HG03159 (cell line): ENCODE measurements around the gene XPO6.
"Not testable (repeated sequence)": the region's sequence is repeated elsewhere in the genome, so short reads cannot be mapped to it uniquely, and the experiment has no call there.

Source experiments
- ATAC-seq: cut with Tn5 transposase; IDR thresholded peaks from one replicate; pipeline ENCODE4 v1.9.1; 2021; ENCODE audit warnings: mild to moderate bottlenecking, moderate library complexity; ENCODE audit not compliant: unreplicated experiment

The XPO6 gene

GRCh38 chr16:28118637-28119036 is 93.1 kb downstream of the XPO6 start:
- ATAC-seq = no peak

- ATAC-seq = no peak
Measured at GRCh38 chr16:28117168-28117565, 94.6 kb downstream of the XPO6 start.

GRCh38 chr16:28115866-28116265 is 95.9 kb downstream of the XPO6 start:
- not testable (repeated sequence) for ATAC-seq

GRCh38 chr16:28112908-28113307 is 98.9 kb downstream of the XPO6 start:
- ATAC-seq = no peak

- ATAC-seq = no peak
Measured at GRCh38 chr16:28110977-28111376, 100.8 kb downstream of the XPO6 start.

GRCh38 chr16:28110479-28110878 is 101.3 kb downstream of the XPO6 start:
- no peak for ATAC-seq

- no peak for ATAC-seq
Measured at GRCh38 chr16:28110074-28110473, 101.7 kb downstream of the XPO6 start.

GRCh38 chr16:28108590-28109247 is 103.0 kb downstream of the XPO6 start:
- ATAC-seq = no peak

GRCh38 chr16:28107232-28107631 is 104.5 kb downstream of the XPO6 start:
- no peak for ATAC-seq

- ATAC-seq = no peak
Measured at GRCh38 chr16:28106467-28107215, 105.1 kb downstream of the XPO6 start.

- no peak for ATAC-seq
Measured at GRCh38 chr16:28105954-28106353, 105.8 kb downstream of the XPO6 start.

GRCh38 chr16:28105297-28105696 is 106.5 kb downstream of the XPO6 start:
- no peak for ATAC-seq

- no peak for ATAC-seq
Measured at GRCh38 chr16:28104404-28104803, 107.4 kb downstream of the XPO6 start.

GRCh38 chr16:28103516-28104170 is 108.1 kb downstream of the XPO6 start:
- no peak for ATAC-seq

- no peak for ATAC-seq
Measured at GRCh38 chr16:28101533-28101890, 110.3 kb downstream of the XPO6 start.

GRCh38 chr16:28100810-28101532 is 110.8 kb downstream of the XPO6 start:
- no peak for ATAC-seq

GRCh38 chr16:28098959-28099945 is 112.5 kb downstream of the XPO6 start:
- ATAC-seq = no peak

GRCh38 chr16:28098171-28098958 is 113.4 kb downstream of the XPO6 start:
- no peak for ATAC-seq
